GM10266 (cell line): ENCODE measurements around the gene MLC1.
"Not testable (repeated sequence)": the region's sequence is repeated elsewhere in the genome, so short reads cannot be mapped to it uniquely, and the experiment has no call there.

ENCODE experiments used
- DNase-seq: peaks from one replicate; pipeline ENCODE4 v3.0.0; 2012; ENCODE audit errors: extremely low spot score
- CTCF ChIP-seq: IDR thresholded peaks from 2 replicates; pipeline ENCODE4 v1.5.1; 2012; ENCODE audit warnings: mild to moderate bottlenecking, low read depth; ENCODE audit not compliant: control insufficient read depth, insufficient read depth; ENCODE audit errors: missing control alignments

Gene MLC1

DNA sequence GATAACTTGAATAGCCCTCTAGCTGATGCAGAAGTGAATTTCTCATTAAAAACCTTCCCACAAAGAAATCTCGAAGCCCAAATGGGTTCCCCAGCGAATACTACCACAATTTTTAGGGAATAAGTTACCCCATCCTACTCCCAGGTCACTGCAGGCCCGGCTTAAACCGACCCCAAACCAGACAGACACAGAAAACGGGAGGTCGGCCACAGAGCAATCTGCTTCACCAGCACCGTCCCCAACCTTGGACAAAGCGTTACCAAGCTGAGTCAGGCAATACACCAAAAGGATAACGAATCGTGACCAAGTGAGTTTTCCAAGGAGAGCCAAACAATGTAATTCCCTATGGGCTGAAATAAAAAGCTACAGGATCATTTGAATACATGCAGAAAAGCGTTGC is 4.0 kb upstream of the MLC1 start:
- DNase-seq, result no peak
- no peak for TF ChIP-seq CTCF

GRCh38 chr22:50088096-50088495 is 2.9 kb upstream of the MLC1 start:
- TF ChIP-seq CTCF, result no peak
- DNase-seq, result no peak

- no peak for DNase-seq
Measured at GRCh38 chr22:50087646-50088045, 2.4 kb upstream of the MLC1 start.

DNA sequence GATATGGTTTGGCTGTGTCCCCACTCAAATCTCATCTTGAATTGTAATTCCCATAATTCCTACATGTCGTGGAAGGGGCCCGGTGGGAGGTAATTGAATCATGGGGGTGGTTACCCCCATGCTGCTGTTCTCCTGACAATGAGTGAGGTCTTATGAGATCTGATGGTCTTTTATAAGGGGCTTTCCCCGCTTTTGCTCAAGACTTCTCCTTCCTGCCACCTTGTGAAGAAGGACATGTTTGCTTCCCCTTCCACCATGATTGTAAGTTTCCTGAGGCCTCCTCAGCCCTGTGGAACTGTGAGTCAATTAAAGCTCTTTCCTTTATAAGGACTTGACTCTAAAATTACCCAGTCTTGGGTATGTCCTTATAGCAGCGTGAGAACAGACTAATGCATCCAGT is 1.7 kb upstream of the MLC1 start:
- not testable (repeated sequence) for DNase-seq

More at GRCh38 chr22:50087646-50088045, 2.4 kb upstream of the MLC1 start:
- TF ChIP-seq CTCF, result no peak

DNA sequence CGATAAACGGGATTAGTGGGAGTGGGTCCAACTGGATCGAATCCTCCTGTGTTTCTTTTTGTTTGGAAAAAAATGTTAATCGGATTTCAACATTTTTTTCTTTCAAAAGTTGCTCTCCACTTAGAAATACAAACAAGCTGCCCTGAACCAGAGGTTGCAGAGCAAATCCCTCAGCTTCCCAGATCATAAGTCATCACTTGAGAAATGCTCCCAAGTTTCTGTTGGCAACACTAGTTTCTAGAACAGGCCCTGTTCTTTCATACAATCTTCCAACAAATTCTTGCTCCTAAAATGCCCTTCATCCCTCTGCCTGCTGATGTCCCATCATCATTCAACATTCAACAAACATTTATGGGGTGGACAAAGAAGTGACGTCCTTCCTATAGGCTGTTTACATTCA is 1.3 kb upstream of the MLC1 start:
- DNase-seq, result no peak

GRCh38 chr22:50084614-50085021 is 608 bp downstream of the MLC1 start:
- no peak for TF ChIP-seq CTCF
- DNase-seq, result no peak

More for the DNA sequence above, 1.3 kb upstream of the MLC1 start:
- no peak for TF ChIP-seq CTCF

DNA sequence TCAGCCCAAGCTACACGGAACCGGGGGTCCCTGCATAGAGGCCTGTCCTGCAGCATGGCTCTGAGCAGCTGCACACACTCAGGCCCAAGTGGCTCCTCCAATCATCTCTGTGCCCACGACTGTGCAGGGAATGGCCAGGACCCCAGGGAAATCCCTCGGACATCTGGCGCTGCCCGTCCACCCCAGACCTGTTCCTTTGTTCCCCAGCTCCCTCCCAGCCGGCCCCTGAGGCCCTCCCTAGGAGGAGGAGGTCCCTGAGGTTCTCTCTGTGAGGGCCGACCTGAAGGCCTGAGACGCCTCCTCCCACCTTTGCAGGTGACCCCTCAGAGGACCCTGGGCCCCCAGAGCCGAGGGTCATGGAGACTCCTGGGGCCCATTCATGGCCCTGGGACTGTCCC is 1.1 kb downstream of the MLC1 start:
- no peak for DNase-seq
- TF ChIP-seq CTCF, result no peak

DNA sequence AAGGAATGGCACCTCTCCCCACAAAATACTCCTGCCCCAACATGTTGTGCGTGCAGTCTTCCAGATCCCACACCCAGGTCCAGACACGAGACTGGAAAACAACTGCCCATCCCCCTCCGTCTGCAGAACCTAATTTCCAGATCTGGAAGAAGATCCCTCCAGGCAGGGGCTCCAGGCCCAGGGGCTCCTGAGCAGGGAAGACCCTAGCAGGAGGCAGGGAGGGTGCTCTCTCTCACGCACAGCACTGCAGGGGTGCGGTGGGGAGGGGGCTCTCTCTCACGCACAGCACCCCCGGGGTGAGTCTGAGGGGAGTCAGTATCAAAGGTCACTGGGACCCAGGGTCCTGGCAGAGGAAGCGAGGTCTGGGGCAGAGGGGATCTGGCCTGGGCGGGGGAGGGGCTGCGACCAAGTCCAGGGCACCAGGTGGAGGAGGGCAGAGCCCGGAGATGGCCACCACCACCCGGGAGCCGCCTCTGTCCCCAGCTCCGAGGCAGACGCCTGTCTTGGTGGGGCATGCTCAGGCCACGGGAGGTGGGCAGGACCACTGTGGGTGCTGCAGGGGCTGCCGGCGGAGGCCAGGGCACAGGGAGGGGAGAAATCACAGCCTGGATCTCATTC is 1.7 kb downstream of the MLC1 start:
- no peak for DNase-seq
- TF ChIP-seq CTCF, result no peak
